Hepatocyte (in vitro differentiated cells): ENCODE measurements around the gene DEUP1. TPM values are rescaled to one million over a fixed set of nuclear protein-coding genes. Genes with fewer than 3 reads are reported as not detected.

ENCODE experiments used
- DNase-seq: peaks from one replicate; pipeline ENCODE4 v3.0.0-alpha.2; 2016; ENCODE audit warnings: low spot score
- H2AFZ ChIP-seq: fragments of 200-600 bp; sonication (generic); 2 replicates; pipeline ENCODE4 v1.6.0; 2016; ENCODE audit warnings: antibody characterized with exemption, mild to moderate bottlenecking
- H3K27ac ChIP-seq: fragments of 200-600 bp; sonication (generic); 2 replicates; pipeline ENCODE4 v1.5.1; 2016; ENCODE audit warnings: mild to moderate bottlenecking
- H3K27me3 ChIP-seq: fragments of 200-600 bp; sonication (generic); 2 replicates; pipeline ENCODE4 v1.6.1; 2016
- H3K36me3 ChIP-seq: fragments of 200-600 bp; sonication (generic); replicated peaks from 2 replicates; pipeline ENCODE4 v1.5.1; 2016; ENCODE audit warnings: low read depth; ENCODE audit not compliant: insufficient read depth
- H3K4me1 ChIP-seq: fragments of 200-600 bp; sonication (generic); 2 replicates; pipeline ENCODE4 v1.5.1; 2016; ENCODE audit warnings: mild to moderate bottlenecking, moderate library complexity; ENCODE audit not compliant: insufficient read depth
- H3K4me2 ChIP-seq: fragments of 200-600 bp; sonication (generic); 2 replicates; pipeline ENCODE4 v1.6.0; 2016
- H3K4me3 ChIP-seq: fragments of 200-600 bp; sonication (generic); 2 replicates; pipeline ENCODE4 v1.5.1; 2016; ENCODE audit warnings: mild to moderate bottlenecking
- H3K79me2 ChIP-seq: fragments of 200-600 bp; sonication (generic); 2 replicates; pipeline ENCODE4 v1.6.0; 2017; ENCODE audit warnings: mild to moderate bottlenecking
- H3K9me2 ChIP-seq: fragments of 200-600 bp; sonication (generic); replicated peaks from 2 replicates; pipeline ENCODE4 v1.6.0; 2017; ENCODE audit warnings: mild to moderate bottlenecking; ENCODE audit not compliant: insufficient read depth
- H3K9me3 ChIP-seq: fragments of 200-600 bp; sonication (generic); 2 replicates; pipeline ENCODE4 v1.5.1; 2016; ENCODE audit warnings: low read depth, mild to moderate bottlenecking
- H4K20me1 ChIP-seq: fragments of 200-600 bp; sonication (generic); 2 replicates; pipeline ENCODE4 v1.6.0; 2016; ENCODE audit warnings: mild to moderate bottlenecking; ENCODE audit not compliant: insufficient read depth, poor library complexity, severe bottlenecking
- EZH2 ChIP-seq: fragments of 200-600 bp; sonication (generic); IDR thresholded peaks from 2 replicates; pipeline ENCODE4 v1.6.1; 2016; ENCODE audit warnings: antibody characterized with exemption, mild to moderate bottlenecking, borderline replicate concordance
- EZH2phosphoT487 ChIP-seq: fragments of 200-600 bp; sonication (generic); IDR thresholded peaks from one replicate; pipeline ENCODE4 v1.6.1; 2018; ENCODE audit warnings: antibody characterized with exemption, mild to moderate bottlenecking, low read depth, moderate library complexity; ENCODE audit not compliant: unreplicated experiment, severe bottlenecking
- WGBS: methylation state at CpG from one replicate; pipeline ENCODE4 v1.1.6; 2016; ENCODE audit warnings: low lambda C conversion rate; ENCODE audit errors: missing lambda C conversion rate; 5-methylcytosine and 5-hydroxymethylcytosine counted together
- polyA plus RNA-seq: library from polyadenylated mRNA; unstranded; fragments of >200 nt; fragmentation: Nextera tagmentation; extraction: Ambion mirVana; gene quantifications from 2 replicates; pipeline ENCODE4 v1.2.1, GENCODE V29; 2016
- total RNA-seq: library from RNA; depleted of rRNA; stranded (reverse); fragments of >200 nt; gene quantifications from 2 replicates; pipeline ENCODE4 v1.2.3, GENCODE V29; 2014
- TF ChIP-seq, protein P1 (sequence below): fragments of 200-600 bp; sonication (generic); IDR thresholded peaks from 2 replicates; pipeline ENCODE4 v1.5.1; 2016; ENCODE audit warnings: antibody characterized with exemption, mild to moderate bottlenecking; ENCODE audit not compliant: poor library complexity

DEUP1 gene
- total and polyA plus RNA-seq, 2 experiments from 2014 or later = 0.28 to 0.47 TPM

GRCh38 chr11:93324500-93324899 is 6.0 kb upstream of the DEUP1 start:
- no peak for DNase-seq
- H3K9me3 ChIP-seq = no peaks in the 10 kb centered on the region
- no peaks in the 10 kb centered on the region for H4K20me1 ChIP-seq
- H3K79me2 ChIP-seq = no peaks in the 10 kb centered on the region
- no peak overlapping the region for H3K4me2 ChIP-seq
- no peak overlapping the region for H3K27ac ChIP-seq
- H3K27me3 ChIP-seq = peaks cover 4% of the 10 kb centered on the region
- 86% methylated on average over 3 of the region's 3 CpGs for WGBS
- H2AFZ ChIP-seq = no peak overlapping the region
- no peaks in the 10 kb centered on the region for H3K36me3 ChIP-seq
- no peak overlapping the region for H3K4me3 ChIP-seq
- H3K4me1 ChIP-seq = no peaks in the 10 kb centered on the region
- no peaks in the 10 kb centered on the region for H3K9me2 ChIP-seq
- TF ChIP-seq EZH2phosphoT487 (no peak), EZH2 (no peak)
- TF ChIP-seq, protein P1, sequence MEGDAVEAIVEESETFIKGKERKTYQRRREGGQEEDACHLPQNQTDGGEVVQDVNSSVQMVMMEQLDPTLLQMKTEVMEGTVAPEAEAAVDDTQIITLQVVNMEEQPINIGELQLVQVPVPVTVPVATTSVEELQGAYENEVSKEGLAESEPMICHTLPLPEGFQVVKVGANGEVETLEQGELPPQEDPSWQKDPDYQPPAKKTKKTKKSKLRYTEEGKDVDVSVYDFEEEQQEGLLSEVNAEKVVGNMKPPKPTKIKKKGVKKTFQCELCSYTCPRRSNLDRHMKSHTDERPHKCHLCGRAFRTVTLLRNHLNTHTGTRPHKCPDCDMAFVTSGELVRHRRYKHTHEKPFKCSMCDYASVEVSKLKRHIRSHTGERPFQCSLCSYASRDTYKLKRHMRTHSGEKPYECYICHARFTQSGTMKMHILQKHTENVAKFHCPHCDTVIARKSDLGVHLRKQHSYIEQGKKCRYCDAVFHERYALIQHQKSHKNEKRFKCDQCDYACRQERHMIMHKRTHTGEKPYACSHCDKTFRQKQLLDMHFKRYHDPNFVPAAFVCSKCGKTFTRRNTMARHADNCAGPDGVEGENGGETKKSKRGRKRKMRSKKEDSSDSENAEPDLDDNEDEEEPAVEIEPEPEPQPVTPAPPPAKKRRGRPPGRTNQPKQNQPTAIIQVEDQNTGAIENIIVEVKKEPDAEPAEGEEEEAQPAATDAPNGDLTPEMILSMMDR = no peak

- no peaks in the 10 kb centered on the region for H3K36me3 ChIP-seq
- no peaks in the 10 kb centered on the region for H3K9me3 ChIP-seq
- H3K9me2 ChIP-seq = no peaks in the 10 kb centered on the region
- H3K27ac ChIP-seq = no peak overlapping the region
- 100% methylated on average over 4 of the region's 4 CpGs for WGBS
- H3K4me3 ChIP-seq = no peak overlapping the region
- H4K20me1 ChIP-seq = no peaks in the 10 kb centered on the region
- peaks cover 5% of the 10 kb centered on the region for H3K27me3 ChIP-seq
- no peaks in the 10 kb centered on the region for H3K4me1 ChIP-seq
- H3K4me2 ChIP-seq = no peak overlapping the region
- H3K79me2 ChIP-seq = no peaks in the 10 kb centered on the region
- TF ChIP-seq EZH2phosphoT487 (no peak), EZH2 (no peak)
- TF ChIP-seq, protein P1 = no peak
- DNase-seq = no peak
- H2AFZ ChIP-seq = no peak overlapping the region
These were observed 3.9 kb upstream of the DEUP1 start for GRCh38 chr11:93326681-93327080.

GRCh38 chr11:93329936-93330445 is 551 bp upstream of the DEUP1 start:
- H3K79me2 ChIP-seq = no peaks in the 10 kb centered on the region
- H3K27me3 ChIP-seq = peaks cover 5% of the 10 kb centered on the region
- WGBS = 6% methylated on average over 16 of the region's 16 CpGs
- no peaks in the 10 kb centered on the region for H4K20me1 ChIP-seq
- no peaks in the 10 kb centered on the region for H3K4me1 ChIP-seq
- peak overlapping the region; percentile 50 for H3K4me3 ChIP-seq
- peak overlapping the region; percentile 88 for H3K4me2 ChIP-seq
- DNase-seq = peak; percentile 23
- peak overlapping the region; percentile 78 for H2AFZ ChIP-seq
- H3K9me2 ChIP-seq = no peaks in the 10 kb centered on the region
- H3K9me3 ChIP-seq = no peaks in the 10 kb centered on the region
- H3K36me3 ChIP-seq = no peaks in the 10 kb centered on the region
- TF ChIP-seq EZH2 = peak; percentile 5
- TF ChIP-seq EZH2phosphoT487 = no peak
- no peak overlapping the region for H3K27ac ChIP-seq

- H3K27ac ChIP-seq = no peak overlapping the region
- peak; percentile 5 for DNase-seq
These were observed 9.7 kb downstream of the DEUP1 start for GRCh38 chr11:93340223-93340622.

More at GRCh38 chr11:93340223-93340622, 9.7 kb downstream of the DEUP1 start:
- Histone ChIP-seq H3K36me3 (no peaks in the 10 kb centered on the region), H3K9me3 (no peaks in the 10 kb centered on the region), H2AFZ (no peak overlapping the region), H3K4me3 (no peak overlapping the region), H4K20me1 (no peaks in the 10 kb centered on the region), H3K79me2 (no peaks in the 10 kb centered on the region), H3K4me2 (no peak overlapping the region), H3K9me2 (no peaks in the 10 kb centered on the region), H3K27me3 (no peaks in the 10 kb centered on the region), H3K4me1 (no peaks in the 10 kb centered on the region)
- TF ChIP-seq EZH2phosphoT487 (no peak), EZH2 (no peak)
- TF ChIP-seq, protein P1 = no peak
- 73% methylated on average over 2 of the region's 2 CpGs for WGBS
